H1 (cell line): Measurements from ENCODE around the gene CCL28. TPM values are rescaled to one million over a fixed set of nuclear protein-coding genes. Genes with fewer than 3 reads are reported as not detected.

Experiments
- CEBPB ChIP-seq: IDR thresholded peaks from 2 replicates; pipeline ENCODE4 v1.6.1; 2012; ENCODE audit warnings: low read depth, low read length
- CHD2 ChIP-seq: IDR thresholded peaks from 2 replicates; pipeline ENCODE4 v1.6.1; 2012; ENCODE audit warnings: low read length, improper control_type of control experiment
- FOSL1 ChIP-seq: IDR thresholded peaks from 2 replicates; pipeline ENCODE4 v1.6.1; 2011; ENCODE audit warnings: mild to moderate bottlenecking, low read depth, low read length, moderate library complexity; ENCODE audit not compliant: insufficient read depth
- HDAC2 ChIP-seq, 2 experiments: fragments of 300-600 bp in 1 of 2; sonication (generic) in 1 of 2; IDR thresholded peaks; 2 replicates each; pipeline ENCODE4 v1.6.1; 2011 to 2012; ENCODE audit warnings: low read depth in 2 of 2, low read length in 2 of 2, mild to moderate bottlenecking in 2 of 2, moderate library complexity in 2 of 2, borderline replicate concordance in 1 of 2, inconsistent platforms in 1 of 2
- PHF8 ChIP-seq: fragments of 200-600 bp; sonication (generic); conservative IDR thresholded peaks from 2 replicates; pipeline ENCODE4 v1.7.1; 2012; ENCODE audit warnings: low read depth, mild to moderate bottlenecking, inconsistent platforms, low read length, moderate library complexity
- POLR2AphosphoS5 ChIP-seq: IDR thresholded peaks from 2 replicates; pipeline ENCODE4 v1.6.1; 2011; ENCODE audit warnings: low read depth, low read length
- TAF7 ChIP-seq: optimal IDR thresholded peaks from 2 replicates; pipeline ENCODE3; 2011; ENCODE audit warnings: low read depth, mild to moderate bottlenecking, inconsistent platforms, low read length, moderate library complexity, borderline replicate concordance
- TEAD4 ChIP-seq: IDR thresholded peaks from 2 replicates; pipeline ENCODE4 v1.6.1; 2012; ENCODE audit warnings: low read depth, low read length, inconsistent platforms, mixed read lengths
- polyA plus RNA-seq, 7 experiments: library from polyadenylated mRNA; depleted of rRNA in 3 of 7; stranded (reverse) in 5 of 7; unstranded in 2 of 7; fragments of >200 nt in 5 of 7; fragments of 200-250 nt in 2 of 7; gene quantifications; 1 replicate in 5 of 7; 2 replicates in 1 of 7; 4 replicates in 1 of 7; pipeline versions ENCODE4 v1.2.1 to v1.2.3, GENCODE V29; 2011 to 2013; ENCODE audit warnings: missing spikeins in 2 of 7, mixed read lengths in 2 of 7
- total RNA-seq: library from RNA; stranded (reverse); fragmentation: NEBNext Ultra II Directional; extraction: Animal tissue kit (Norgen Biotek cat#: 25700); gene quantifications from 2 replicates; pipeline ENCODE4 v1.2.1, GENCODE V29; 2021
- TF ChIP-seq, protein P1 (sequence below), 3 experiments: IDR thresholded peaks; 1 replicate in 2 of 3; 2 replicates in 1 of 3; pipeline versions ENCODE4 v1.5.1 to v1.6.1; 2011; ENCODE audit warnings: low read length in 3 of 3, mild to moderate bottlenecking in 3 of 3, inconsistent platforms in 2 of 3, low read depth in 1 of 3, moderate library complexity in 1 of 3; ENCODE audit not compliant: insufficient read depth in 1 of 3; ENCODE audit errors: control extremely low read depth in 1 of 3

Gene CCL28
- total and polyA plus RNA-seq, 2 of the 8 experiments (the other 6 are each of a cell fraction or from before 2014, with no cell fraction given) = 0.95 TPM; not detected in 1

DNA sequence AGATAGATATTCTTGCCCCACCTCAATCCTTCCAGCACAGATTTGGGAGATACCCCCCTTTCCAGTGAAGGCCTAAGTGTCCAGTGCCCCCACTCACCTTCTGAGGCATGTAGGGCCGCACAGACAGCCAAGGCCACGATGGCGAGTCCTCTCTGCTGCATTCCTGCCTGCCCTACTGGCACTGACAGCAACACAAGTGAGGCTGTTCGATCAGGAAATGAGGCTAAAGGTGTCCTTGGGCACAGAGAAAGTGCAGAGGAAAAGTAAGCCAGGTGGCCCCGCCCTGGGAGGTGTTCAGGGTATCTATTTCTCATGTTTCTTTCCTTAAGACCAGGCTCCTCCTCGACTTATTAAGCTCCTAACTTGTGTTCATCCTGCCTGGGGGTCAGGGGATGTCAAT is at the start of gene CCL28 (continued):
- TF ChIP-seq TEAD4 (no peak), POLR2AphosphoS5 (no peak), FOSL1 (no peak), CEBPB (no peak), HDAC2 (IDR thresholded peaks at IDR 0.05; ENCODE audit: borderline replicate concordance in 1 of 2, low read depth in 2 of 2, low read length in 2 of 2) (no peak), PHF8 (no peak), CHD2 (no peak), TAF7 (no peak)
- TF ChIP-seq, protein P1, sequence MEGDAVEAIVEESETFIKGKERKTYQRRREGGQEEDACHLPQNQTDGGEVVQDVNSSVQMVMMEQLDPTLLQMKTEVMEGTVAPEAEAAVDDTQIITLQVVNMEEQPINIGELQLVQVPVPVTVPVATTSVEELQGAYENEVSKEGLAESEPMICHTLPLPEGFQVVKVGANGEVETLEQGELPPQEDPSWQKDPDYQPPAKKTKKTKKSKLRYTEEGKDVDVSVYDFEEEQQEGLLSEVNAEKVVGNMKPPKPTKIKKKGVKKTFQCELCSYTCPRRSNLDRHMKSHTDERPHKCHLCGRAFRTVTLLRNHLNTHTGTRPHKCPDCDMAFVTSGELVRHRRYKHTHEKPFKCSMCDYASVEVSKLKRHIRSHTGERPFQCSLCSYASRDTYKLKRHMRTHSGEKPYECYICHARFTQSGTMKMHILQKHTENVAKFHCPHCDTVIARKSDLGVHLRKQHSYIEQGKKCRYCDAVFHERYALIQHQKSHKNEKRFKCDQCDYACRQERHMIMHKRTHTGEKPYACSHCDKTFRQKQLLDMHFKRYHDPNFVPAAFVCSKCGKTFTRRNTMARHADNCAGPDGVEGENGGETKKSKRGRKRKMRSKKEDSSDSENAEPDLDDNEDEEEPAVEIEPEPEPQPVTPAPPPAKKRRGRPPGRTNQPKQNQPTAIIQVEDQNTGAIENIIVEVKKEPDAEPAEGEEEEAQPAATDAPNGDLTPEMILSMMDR (IDR thresholded peaks at IDR 0.05; ENCODE audit: control extremely low read depth in 1 of 3, insufficient read depth in 1 of 3, low read depth in 1 of 3, low read length in 3 of 3) = no peak
- TF ChIP-seq, all 59 proteins: peak for 0
